Peyer's patch (tissue), 4 donors: ENCODE measurements around the gene MRPL4.

ENCODE experiments used
- CTCF ChIP-seq, 6 experiments: fragments of 450-650 bp in 4 of 6; fragments of 200-600 bp in 2 of 6; sonication (generic) in 1 of 6; IDR thresholded peaks; one replicate each; pipeline ENCODE4 v1.5.1; 2017 to 2019; ENCODE audit warnings: antibody characterized with exemption in 6 of 6, mild to moderate bottlenecking in 3 of 6, moderate library complexity in 1 of 6
- POLR2A ChIP-seq, 2 donors: fragments of 450-650 bp; IDR thresholded peaks; one replicate each; pipeline ENCODE4 v1.5.1; 2017; ENCODE audit warnings: antibody characterized with exemption in 2 of 2, mild to moderate bottlenecking in 2 of 2, moderate library complexity in 2 of 2

- TF ChIP-seq CTCF (IDR thresholded peaks at IDR 0.05): no peak
- no peak for TF ChIP-seq POLR2A (IDR thresholded peaks at IDR 0.05)
Observed at GRCh38 chr19:10227026-10227971, 24.7 kb upstream of the MRPL4 start.
